ENCODE data around the gene FOXM1. TPM values are rescaled to one million over a fixed set of nuclear protein-coding genes. Genes with fewer than 3 reads are reported as not detected.
"Not testable (repeated sequence)": the region's sequence is repeated elsewhere in the genome, so short reads cannot be mapped to it uniquely, and the experiment has no call there.

Gene FOXM1
- total RNA-seq, 4 donors from 2014 or later: 1.6 to 5.2 (median 2.2) TPM; not detected in 1

DNA sequence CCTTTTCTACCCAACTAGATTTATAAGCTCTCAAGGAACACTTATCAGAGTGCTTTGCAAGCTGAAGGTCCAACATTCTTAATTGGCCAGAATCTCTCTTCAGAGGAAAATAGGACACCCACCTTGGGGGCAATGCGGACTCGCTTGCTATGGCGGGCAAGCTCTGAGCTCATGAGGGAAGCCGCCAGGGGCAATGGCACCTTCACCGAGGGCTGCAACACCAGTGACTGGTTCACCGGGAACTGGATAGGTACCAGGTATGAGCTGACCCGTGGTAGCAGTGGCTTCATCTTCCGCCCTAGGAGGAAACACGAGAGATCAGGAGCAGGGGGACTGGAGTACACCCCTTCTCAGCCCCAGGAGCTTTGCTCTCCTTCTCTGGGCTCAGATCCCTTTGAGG lies 12.8 kb downstream of the FOXM1 start:
- Histone ChIP-seq H3K27ac (no peak overlapping the region), H3K27me3 (no peaks in the 10 kb centered on the region), H3K36me3 (no peaks in the 10 kb centered on the region), H3K9me3 (no peaks in the 10 kb centered on the region), H3K4me3 (no peak overlapping the region), H3K4me1 (no peaks in the 10 kb centered on the region)
- intact Hi-C loops (cut with DNase I; ENCODE audit: low total_unique reads): no loop called here
- in situ Hi-C loops (cut with MboI; ENCODE audit: low pct_ligation_motif_present in 1 of 4, low pct_unique_long_range_greater_than_20kb in 1 of 4, low sequenced_read_pairs in 3 of 4): loop anchor here (25.0 kb wide), 1 partner anchor 173 kb away; no protein-coding TSS in a partner anchor
- no peak for DNase-seq
- WGBS, 2 donors (ENCODE audit: low coverage in 1 of 2): 93% methylated on average over 3 to 9 of the region's 9 CpGs
- TF ChIP-seq POLR2AphosphoS5 (IDR thresholded peaks at IDR 0.05) (no peak), POLR2A (IDR thresholded peaks at IDR 0.05) (no peak), EP300 (IDR thresholded peaks at IDR 0.05; ENCODE audit: low read depth) (no peak)
- TF ChIP-seq, protein P1, sequence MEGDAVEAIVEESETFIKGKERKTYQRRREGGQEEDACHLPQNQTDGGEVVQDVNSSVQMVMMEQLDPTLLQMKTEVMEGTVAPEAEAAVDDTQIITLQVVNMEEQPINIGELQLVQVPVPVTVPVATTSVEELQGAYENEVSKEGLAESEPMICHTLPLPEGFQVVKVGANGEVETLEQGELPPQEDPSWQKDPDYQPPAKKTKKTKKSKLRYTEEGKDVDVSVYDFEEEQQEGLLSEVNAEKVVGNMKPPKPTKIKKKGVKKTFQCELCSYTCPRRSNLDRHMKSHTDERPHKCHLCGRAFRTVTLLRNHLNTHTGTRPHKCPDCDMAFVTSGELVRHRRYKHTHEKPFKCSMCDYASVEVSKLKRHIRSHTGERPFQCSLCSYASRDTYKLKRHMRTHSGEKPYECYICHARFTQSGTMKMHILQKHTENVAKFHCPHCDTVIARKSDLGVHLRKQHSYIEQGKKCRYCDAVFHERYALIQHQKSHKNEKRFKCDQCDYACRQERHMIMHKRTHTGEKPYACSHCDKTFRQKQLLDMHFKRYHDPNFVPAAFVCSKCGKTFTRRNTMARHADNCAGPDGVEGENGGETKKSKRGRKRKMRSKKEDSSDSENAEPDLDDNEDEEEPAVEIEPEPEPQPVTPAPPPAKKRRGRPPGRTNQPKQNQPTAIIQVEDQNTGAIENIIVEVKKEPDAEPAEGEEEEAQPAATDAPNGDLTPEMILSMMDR (IDR thresholded peaks at IDR 0.05): no peak

DNA sequence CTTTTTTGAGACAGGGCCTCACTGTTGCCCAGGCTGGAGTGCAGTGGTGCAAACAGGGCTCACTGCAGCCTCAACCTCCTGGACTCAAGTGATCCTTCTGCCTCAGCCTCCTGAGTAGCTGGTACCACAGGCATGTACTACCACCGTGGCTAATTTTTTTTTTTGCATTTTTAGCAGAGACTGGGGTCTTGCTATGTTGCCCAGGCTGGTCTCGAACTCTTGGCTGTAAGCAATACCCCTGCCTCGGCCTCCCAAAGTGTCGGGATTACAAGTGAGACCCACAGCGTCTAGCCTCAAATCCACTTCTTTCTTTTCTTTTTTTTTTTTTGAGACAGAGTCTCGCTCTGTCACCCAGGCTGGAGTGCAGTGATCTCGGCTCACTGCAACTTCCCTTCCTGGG lies 13.6 kb downstream of the FOXM1 start:
- DNase-seq; H3K27me3 ChIP-seq; intact Hi-C loops (cut with DNase I; ENCODE audit: low total_unique reads); H3K4me3 ChIP-seq; H3K27ac ChIP-seq; H3K4me1 ChIP-seq; H3K9me3 ChIP-seq; H3K36me3 ChIP-seq: not testable (repeated sequence)
- WGBS, 2 donors (ENCODE audit: low coverage in 1 of 2): 93 to 95% methylated on average over 6 to 7 of the region's 7 CpGs
- in situ Hi-C loops (cut with MboI; ENCODE audit: low pct_ligation_motif_present in 1 of 4, low pct_unique_long_range_greater_than_20kb in 1 of 4, low sequenced_read_pairs in 3 of 4): loop anchor here (25.0 kb wide), 1 partner anchor 174 kb away; no protein-coding TSS in a partner anchor

DNA sequence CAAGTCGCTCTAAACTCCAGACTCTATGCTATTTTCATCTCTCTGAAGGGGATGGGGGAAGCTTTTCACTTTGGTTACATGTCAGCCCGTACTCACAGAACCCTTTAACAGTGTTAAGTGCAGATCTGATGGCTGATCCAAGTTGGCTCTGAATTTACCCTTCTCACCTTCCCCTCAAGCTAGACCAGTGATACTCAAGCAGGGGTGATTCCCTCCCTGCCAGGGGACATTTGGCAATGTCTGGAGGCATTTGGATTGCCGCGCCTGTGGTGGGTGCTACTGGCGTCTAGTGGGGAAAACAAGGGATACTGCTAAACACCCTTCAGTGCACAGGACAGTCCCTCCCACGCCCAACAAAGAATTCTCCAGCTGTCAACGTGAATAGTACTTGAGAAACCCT lies 14.1 kb downstream of the FOXM1 start:
- in situ Hi-C loops (cut with MboI; ENCODE audit: low pct_ligation_motif_present in 1 of 4, low pct_unique_long_range_greater_than_20kb in 1 of 4, low sequenced_read_pairs in 3 of 4) (loop anchor here (25.0 kb wide), 1 partner anchor 174 kb away; no protein-coding TSS in a partner anchor), intact Hi-C loops (cut with DNase I; ENCODE audit: low total_unique reads) (no loop called here)
- H3K36me3 ChIP-seq: no peaks in the 10 kb centered on the region
- H3K27ac ChIP-seq: no peak overlapping the region
- no peak for TF ChIP-seq POLR2AphosphoS5 (IDR thresholded peaks at IDR 0.05)
- TF ChIP-seq EP300 (IDR thresholded peaks at IDR 0.05; ENCODE audit: low read depth): no peak
- TF ChIP-seq POLR2A (IDR thresholded peaks at IDR 0.05): no peak
- TF ChIP-seq, protein P1 (IDR thresholded peaks at IDR 0.05): no peak
- H3K9me3 ChIP-seq: no peaks in the 10 kb centered on the region
- no peaks in the 10 kb centered on the region for H3K4me1 ChIP-seq
- H3K4me3 ChIP-seq: no peak overlapping the region
- WGBS, 2 donors (ENCODE audit: low coverage in 1 of 2): 93 to 100% methylated on average over 1 to 7 of the region's 7 CpGs
- H3K27me3 ChIP-seq: no peaks in the 10 kb centered on the region
- DNase-seq: no peak

DNA sequence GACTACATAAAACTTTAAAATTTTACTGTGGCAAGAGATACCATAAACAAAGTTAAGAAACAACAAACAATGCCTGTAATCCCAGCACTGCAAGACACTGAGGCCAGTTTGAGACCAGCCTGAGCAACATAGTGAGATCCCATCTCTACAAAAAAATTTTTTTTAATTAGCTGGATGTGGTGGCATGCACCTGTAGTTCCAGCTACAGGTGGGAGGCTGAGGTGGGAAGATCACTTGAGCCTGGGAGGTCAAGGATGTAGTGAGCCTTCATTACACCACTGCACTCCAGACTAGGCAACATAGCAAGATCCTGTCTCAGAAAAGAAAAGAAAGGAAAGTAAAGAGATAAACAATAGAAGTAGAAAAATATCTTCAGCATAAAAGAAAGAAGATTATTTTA lies 16.8 kb downstream of the FOXM1 start:
- Histone ChIP-seq H3K4me3 (no peak overlapping the region), H3K36me3 (no peaks in the 10 kb centered on the region), H3K4me1 (peaks cover 0 to 8% (median 6%) of the 10 kb centered on the region in 4 donors), H3K27ac (no peak overlapping the region), H3K27me3 (no peaks in the 10 kb centered on the region), H3K9me3 (no peaks in the 10 kb centered on the region)
- in situ Hi-C loops (cut with MboI; ENCODE audit: low pct_ligation_motif_present in 1 of 4, low pct_unique_long_range_greater_than_20kb in 1 of 4, low sequenced_read_pairs in 3 of 4): loop anchor here (25.0 kb wide), 1 partner anchor 177 kb away; no protein-coding TSS in a partner anchor
- DNase-seq: no peak
- intact Hi-C loops (cut with DNase I; ENCODE audit: low total_unique reads): loop anchor here (1.0 kb wide), 1 partner anchor 157 kb away; no protein-coding TSS in a partner anchor
- TF ChIP-seq EP300 (IDR thresholded peaks at IDR 0.05; ENCODE audit: low read depth): no peak
- TF ChIP-seq POLR2A (IDR thresholded peaks at IDR 0.05): no peak
- TF ChIP-seq POLR2AphosphoS5 (IDR thresholded peaks at IDR 0.05): no peak
- TF ChIP-seq, protein P1 (IDR thresholded peaks at IDR 0.05): no peak

DNA sequence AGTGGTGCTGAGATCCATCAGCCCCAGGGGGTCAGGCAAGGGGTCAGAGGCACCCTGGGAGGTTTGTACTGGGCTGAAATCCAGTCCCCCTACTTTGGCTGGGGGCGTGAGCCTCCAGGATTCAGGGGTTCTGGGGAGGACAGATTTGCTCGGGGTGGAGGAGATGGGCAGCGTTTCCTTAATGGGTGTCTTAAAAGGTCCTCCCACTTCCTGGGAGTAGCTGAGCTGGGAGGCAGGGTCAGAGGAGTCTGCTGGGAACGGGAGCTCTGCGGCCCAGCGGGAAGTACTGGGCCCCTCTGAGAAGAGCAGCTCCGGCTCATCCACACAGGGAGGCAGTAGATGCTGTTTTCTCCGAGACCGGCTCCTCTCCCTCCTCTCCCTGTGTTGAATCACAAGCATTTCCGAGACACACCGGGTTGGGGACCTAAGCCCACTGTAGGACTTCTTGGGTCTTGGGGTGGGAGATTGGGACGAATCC lies 18.0 kb downstream of the FOXM1 start:
- Histone ChIP-seq H3K27me3 (no peaks in the 10 kb centered on the region), H3K27ac (no peak overlapping the region), H3K36me3 (no peaks in the 10 kb centered on the region), H3K4me1 (peaks cover 0 to 18% (median 10%) of the 10 kb centered on the region in 4 donors), H3K4me3 (no peak overlapping the region), H3K9me3 (no peaks in the 10 kb centered on the region)
- in situ Hi-C loops (cut with MboI; ENCODE audit: low pct_ligation_motif_present in 1 of 4, low pct_unique_long_range_greater_than_20kb in 1 of 4, low sequenced_read_pairs in 3 of 4): loop anchor here (25.0 kb wide), 1 partner anchor 178 kb away; no protein-coding TSS in a partner anchor
- no peak for TF ChIP-seq POLR2A (IDR thresholded peaks at IDR 0.05)
- intact Hi-C loops (cut with DNase I; ENCODE audit: low total_unique reads): loop anchor here (5.0 to 10.0 kb wide), 2 partner anchors 86 to 183 kb away; no protein-coding TSS in a partner anchor
- 95% methylated on average over 12 of the region's 12 CpGs; no CpG with 5 or more reads in 1 of the 2 donors for WGBS, 2 donors (ENCODE audit: low coverage in 1 of 2)
- DNase-seq: no peak

Measured in transverse colon (tissue), 4 donors.